Measurements from ENCODE around the gene ZG16B.
A peak's percentile ranks its signal among the peaks of the same experiment; 100 is the strongest.

The ZG16B gene

GRCh38 chr16:2867987-2868789 lies 38.1 kb downstream of the ZG16B start:
- DNase-seq (ENCODE audit: low spot score): peak; percentile 95

DNA sequence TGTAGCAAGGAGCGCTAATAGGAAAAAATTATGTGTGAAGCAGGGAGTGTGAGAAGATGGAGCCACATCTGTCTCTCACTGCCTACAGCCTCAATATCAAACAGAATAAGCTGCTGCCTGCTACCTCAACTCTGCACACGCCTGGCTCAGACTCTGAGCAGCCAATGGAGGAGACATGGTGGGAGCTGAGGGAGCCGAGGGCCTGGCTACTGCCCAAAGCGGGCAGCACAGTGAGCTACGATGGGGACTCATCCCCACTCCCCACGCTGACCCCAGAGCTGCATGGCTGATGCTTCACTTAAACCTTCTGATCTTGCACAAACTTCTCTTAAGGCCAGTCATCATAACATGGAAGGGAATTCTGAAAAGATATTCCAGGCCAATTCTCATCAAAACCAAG lies 41.8 kb downstream of the ZG16B start:
- DNase-seq (ENCODE audit: low spot score): no peak

- no peak for DNase-seq (ENCODE audit: low spot score)
These were observed 44.2 kb downstream of the ZG16B start for GRCh38 chr16:2874032-2874911.

DNA sequence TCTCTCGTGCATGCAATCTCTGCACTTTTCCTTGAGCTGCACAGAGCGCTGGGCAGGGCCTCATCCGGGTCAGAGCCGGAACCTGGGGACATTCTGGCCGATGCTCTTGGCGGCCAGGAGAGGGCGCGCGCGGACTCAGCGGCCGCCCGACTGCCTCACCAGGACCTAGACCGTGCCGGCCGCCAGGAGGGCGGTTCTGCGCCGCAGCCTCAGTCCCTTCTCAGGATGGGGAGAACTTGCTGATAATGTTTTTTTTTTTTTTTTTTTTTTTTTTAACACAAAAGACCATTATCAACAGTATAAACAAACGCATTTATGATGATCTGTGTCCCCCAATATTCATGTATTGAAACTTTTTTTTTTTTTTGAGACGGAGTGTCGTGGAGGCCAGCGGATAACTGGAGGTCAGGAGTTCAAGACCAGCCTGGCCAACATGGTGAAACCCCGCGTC lies 44.8 kb downstream of the ZG16B start:
- DNase-seq (ENCODE audit: low spot score): peak; percentile 84

- no peak for DNase-seq (ENCODE audit: low spot score)
These were observed 49.9 kb downstream of the ZG16B start for GRCh38 chr16:2879854-2880508.
